HG02610 (cell line): Measurements from ENCODE around the gene DMGDH.

Experiments used
- ATAC-seq: cut with Tn5 transposase; IDR thresholded peaks from one replicate; pipeline ENCODE4 v1.9.1; 2021; ENCODE audit warnings: mild to moderate bottlenecking, moderate library complexity; ENCODE audit not compliant: unreplicated experiment

Gene DMGDH

GRCh38 chr5:78979909-78980308 lies 89.6 kb downstream of the DMGDH start:
- peak; percentile 24 for ATAC-seq

- ATAC-seq = no peak
Observed at GRCh38 chr5:78979117-78979742, 90.2 kb downstream of the DMGDH start.

GRCh38 chr5:78975035-78975434 lies 94.4 kb downstream of the DMGDH start:
- no peak for ATAC-seq

DNA sequence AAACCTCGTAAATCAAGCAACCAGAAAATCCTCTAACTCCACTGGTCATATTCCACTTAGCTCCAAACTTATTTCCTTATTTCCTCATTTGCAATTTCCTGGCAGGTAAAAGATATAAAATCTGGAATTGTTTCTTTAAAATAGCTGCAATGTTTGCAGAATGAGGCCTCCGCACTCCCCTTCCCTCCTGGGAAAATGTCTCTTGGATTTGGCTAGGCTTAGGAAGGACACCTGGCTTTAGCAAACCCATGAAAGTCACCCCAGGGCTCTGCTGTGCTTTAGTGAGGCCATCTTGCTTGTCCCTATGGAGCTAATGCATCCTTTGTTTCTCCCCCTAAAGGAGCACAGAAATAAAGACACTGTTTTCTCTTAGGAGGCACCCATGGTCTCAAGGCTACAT lies 94.9 kb downstream of the DMGDH start:
- no peak for ATAC-seq

- ATAC-seq = no peak
Observed at GRCh38 chr5:78974011-78974410, 95.5 kb downstream of the DMGDH start.

DNA sequence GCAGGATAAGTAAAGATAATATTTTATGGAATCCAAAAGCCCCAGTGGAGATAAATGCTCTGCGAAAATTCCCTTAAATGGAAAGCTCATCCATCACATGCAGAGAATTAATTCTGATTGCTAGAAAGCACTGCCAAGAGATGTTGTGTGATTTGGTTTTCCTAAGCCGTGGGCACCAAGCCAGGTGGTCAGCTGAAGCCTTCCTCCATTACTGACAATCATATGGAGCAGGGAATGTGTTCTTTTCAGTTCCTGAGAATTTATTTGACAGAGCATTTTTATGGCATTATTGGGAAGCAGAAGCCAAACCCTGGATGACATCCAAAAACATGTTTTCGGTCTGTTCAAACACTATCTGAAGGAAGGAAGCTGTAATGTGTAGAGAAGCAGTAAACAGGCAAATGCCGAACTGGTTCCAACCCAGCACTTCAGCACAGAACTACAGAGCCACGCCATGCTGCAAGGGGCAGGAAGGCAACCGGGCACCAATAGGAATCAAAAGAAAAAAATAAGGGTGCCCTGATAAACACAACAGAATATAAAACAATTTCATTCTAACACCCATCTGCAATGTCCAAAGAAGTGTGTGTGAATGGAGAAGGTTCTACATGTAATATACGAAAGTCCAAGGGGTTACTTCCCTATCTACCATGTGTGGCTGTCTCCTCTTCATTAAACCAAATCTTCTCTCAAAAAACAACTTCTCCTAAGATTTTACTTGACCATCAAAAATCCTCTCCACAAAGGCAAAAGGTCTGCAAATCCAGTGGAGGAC lies 96.6 kb downstream of the DMGDH start:
- ATAC-seq = no peak

DNA sequence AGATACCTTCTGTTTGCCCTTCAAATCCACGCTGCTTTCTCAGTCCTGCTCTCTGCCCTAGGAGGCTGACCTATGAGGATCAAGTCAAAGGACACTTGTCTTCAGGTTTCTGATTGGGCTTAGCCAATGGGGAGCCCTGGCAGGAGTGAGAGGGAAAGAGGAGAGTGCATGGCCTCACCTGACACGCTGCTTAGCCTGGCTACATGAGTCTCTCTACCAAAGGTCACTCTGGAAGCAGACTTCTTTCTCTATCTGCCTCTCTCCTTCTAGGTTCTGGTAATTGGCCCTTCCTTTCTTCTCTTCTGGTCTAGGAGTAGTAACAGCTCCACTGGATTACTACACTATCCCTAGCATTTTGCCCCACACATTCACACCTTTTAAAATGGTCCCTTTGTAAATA lies 97.5 kb downstream of the DMGDH start:
- no peak for ATAC-seq

DNA sequence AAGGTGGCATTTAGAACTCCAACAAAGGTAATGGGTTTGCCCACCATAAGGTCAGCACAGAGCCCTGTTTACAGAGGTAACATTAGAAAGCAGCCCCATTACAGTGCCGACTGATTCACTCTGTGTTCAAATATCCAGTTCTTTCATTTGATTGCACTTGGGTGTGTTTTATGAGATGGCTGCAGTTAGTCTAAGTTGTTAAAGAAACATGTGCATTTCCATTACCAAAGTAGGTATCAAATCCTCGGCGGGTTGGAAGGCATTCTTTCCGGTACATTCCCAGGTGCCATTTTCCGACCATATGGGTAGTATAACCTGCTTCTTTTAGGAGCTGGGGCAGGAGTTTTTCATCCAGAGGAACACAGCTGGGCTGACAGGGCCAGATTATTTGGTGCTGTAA lies 100.7 kb downstream of the DMGDH start:
- ATAC-seq = no peak

DNA sequence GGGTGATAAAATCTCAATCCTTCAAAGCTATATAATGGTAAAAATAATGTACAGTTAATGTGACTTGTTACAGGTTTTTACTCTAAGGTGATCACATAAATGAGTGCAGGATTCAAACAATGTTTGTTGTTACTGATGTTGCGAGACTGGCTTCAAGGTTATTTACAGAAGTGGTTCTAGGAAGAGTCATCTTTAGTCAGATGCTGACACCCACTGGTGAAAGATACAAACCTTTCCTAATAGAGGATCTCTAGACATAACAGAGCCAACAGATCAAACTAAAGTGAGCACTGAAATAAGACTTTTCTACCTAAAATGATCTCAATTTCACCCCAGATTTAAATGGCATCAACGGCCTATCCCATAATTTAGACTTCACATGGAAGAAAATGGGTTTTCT lies 104.6 kb downstream of the DMGDH start:
- no peak for ATAC-seq

DNA sequence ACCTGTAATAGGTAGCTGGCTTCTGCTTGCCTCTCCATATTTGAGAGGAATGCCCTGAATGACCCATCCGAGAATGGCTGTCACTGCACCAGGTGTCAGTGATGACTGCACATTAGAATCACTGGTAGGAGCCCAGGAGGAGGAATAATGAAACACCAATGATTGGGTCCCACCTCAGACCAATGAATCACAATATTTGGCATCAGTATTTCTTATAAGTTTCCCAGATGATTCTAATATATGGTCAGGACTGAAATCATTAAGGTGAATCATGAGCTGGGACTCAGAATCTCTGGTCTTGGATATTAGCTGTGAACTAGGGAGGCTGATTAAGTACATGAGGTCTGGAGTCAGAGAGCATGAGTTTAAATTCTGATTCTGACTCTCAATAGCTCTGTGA lies 107.7 kb downstream of the DMGDH start:
- ATAC-seq = no peak

DNA sequence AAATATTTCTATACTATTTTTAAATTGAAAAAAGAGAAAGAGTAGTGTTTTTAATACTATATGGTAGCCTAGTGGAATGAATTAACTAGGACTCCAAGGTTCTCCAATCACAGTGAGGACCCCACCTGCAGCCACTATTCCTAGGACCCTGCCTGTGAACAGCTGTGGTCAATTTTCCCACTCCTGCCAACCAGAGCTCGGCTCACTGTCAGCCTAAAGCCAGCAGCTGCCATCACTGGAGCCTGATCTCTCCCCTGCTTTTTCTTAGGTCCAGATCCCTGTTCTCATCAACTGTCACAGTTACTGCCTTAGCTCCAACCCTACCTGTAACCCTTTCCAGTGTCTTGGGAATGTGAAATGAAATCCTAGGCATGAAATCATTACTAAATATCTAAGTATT lies 109.7 kb downstream of the DMGDH start:
- no peak for ATAC-seq

- ATAC-seq = no peak
Observed at GRCh38 chr5:78958672-78959445, 110.6 kb downstream of the DMGDH start.

DNA sequence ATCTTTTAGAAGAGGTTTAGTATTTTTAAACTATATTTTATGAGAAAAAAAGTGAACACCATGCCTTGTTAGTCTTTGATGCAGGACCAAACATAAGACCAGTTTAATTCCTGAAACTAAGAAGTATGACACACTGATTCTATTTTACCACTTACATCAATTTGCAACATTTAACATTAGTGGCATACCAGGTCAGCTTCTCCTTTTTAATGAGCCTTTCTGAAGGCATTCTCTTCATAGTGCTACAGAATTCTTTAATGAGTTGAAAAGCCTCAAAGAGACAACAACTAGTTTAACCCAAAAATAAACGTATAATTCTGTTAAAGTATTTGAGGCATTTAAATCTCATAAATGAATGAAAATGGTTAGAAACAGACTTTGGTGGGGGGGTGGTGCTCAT lies 112.6 kb downstream of the DMGDH start:
- no peak for ATAC-seq

- ATAC-seq = peak; percentile 72
Observed at GRCh38 chr5:78953092-78953800, 116.2 kb downstream of the DMGDH start.
